Activated CD8-positive, alpha-beta memory T cell treated with anti-CD3 and anti-CD28 coated beads, Interleukin-2, amount 50 U/mL, for 1 hour (primary cell): ENCODE measurements around the gene POLR1C.
"Not testable (repeated sequence)": the region's sequence is repeated elsewhere in the genome, so short reads cannot be mapped to it uniquely, and the experiment has no call there.

ENCODE experiments used
- DNase-seq: peaks from one replicate; pipeline ENCODE4 v3.0.0-alpha.2; 2020; ENCODE audit errors: extremely low read depth

The POLR1C gene

DNA sequence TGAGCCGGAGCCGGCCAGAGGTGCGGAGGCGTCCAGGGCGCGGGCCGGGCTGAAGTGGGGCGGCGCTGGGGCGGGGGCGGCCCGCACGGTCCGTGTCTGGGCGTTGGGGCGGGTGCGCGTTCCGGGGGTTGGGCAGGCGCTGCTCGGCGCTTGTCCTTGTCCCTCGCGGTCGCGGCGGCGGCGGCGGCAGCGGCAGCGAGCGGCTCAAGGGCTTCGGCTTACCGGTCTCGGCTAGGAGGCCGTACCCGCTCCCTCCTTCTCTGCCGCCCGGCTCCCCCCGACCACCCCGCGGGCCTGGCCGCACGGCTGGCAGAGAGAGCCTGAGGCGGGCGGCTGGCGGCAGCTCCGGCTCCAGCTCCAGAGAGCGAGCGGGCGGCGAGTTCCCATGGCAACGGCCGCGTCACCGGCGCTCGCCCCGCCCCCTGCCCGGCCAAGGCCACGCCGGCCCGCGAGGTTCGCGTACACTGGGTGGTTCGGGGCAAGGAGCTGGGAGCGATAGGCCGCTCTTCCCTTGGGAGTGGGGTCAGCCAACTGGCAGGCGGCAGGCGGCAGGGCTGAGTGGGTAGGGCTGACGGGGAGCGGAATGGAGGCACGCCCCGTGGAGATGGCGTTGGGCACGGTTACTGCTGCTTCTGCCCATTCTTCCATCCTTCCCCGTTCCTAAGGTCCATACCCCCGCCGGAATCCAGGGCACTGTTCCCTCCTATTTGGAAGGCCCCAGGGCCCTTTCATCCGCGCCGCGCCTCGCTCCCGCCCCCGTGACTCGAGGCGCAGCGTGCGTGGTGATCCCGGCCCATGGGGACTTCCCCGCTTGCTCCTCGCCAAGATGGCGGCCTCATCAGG, 6.7 kb upstream of the POLR1C start, which contains the start of gene LRRC73:
TSS of gene LRRC73 (minus strand) at position 363 of the 843 bp plus-strand sequence. CDS start 561 bp downstream, outside the sequence.
- DNase-seq: peak; percentile 29

DNA sequence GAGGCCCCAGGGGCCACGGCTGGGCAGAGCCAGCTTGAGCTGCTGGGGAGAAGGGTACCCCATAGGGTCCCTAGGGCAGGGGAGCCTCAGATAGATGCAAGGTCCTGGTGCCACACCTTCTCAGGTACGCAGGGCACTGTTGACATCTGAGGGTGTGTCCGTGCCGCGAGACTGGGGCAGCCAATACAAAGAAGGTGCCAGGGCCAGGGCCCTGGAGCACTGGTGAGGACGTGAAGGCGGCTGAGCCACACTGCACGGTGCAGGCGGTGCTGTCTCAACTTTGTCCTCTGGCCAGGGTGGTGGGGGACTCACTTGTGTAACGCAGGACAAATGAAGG, 6.1 kb upstream of the POLR1C start:
- no peak for DNase-seq

DNA sequence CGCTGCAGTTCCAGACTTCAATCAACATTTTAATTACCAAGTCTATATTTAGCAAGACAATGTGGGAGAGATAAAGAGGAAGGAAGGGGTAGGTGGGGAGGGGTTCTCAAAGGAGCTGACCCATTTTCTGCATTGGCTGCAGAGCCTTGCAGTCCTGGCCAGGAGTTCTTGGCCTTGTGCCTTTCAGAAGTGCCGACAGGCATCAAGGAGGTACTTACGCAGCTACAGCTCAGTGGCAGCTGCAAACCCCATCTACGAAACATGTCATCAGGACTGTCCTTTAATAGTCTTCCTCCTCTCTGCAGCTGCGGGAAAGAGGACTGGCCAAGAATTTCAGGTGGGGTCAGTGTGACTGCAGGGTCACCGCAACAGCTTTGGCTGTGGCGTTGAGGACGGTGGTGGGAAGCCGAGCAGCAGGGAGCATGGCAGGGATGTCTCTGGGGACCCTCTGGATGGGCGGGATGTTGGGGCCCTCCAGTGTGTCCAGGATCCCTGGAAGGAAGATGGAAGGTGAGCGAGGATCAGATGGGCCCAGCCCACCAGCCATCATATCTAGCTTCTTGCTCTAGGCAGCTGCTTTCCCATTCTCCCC, 5.0 kb upstream of the POLR1C start:
- DNase-seq: no peak

DNA sequence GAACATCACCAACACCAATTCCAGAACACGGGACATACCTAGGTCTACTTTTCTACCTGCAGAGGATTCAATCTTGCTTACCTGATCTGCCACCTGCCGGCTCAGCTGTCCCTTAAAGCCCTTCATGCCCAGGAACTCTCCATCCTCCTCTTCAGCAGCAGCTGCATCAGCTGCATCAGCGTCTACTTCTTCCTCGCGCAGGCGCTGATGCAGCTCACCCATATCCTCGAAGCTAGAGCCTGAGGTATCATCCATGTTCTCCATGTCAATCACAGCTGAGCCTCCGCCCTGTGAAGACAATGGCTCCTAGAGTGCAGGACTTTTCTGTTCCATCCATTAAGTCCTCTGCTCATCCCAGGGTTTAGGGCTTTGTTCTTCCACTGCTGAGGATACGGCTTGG, 1.1 kb upstream of the POLR1C start:
- no peak for DNase-seq

DNA sequence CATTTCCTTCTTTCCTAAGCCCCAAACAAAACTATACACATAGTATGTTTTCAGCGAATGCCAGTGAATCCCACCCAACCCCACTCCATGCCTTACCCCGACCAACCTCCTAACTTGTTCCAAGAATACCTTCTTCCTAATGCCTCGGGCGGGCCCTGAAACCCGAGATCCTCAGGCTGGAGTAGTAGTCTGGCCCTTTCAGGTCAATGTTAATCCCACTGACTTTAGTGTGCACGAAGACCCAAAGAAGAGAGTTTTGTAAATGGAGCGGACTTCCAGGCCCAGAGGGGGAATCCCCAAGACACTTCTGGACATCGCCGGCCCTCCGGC, 557 bp upstream of the POLR1C start:
- DNase-seq: no peak

DNA sequence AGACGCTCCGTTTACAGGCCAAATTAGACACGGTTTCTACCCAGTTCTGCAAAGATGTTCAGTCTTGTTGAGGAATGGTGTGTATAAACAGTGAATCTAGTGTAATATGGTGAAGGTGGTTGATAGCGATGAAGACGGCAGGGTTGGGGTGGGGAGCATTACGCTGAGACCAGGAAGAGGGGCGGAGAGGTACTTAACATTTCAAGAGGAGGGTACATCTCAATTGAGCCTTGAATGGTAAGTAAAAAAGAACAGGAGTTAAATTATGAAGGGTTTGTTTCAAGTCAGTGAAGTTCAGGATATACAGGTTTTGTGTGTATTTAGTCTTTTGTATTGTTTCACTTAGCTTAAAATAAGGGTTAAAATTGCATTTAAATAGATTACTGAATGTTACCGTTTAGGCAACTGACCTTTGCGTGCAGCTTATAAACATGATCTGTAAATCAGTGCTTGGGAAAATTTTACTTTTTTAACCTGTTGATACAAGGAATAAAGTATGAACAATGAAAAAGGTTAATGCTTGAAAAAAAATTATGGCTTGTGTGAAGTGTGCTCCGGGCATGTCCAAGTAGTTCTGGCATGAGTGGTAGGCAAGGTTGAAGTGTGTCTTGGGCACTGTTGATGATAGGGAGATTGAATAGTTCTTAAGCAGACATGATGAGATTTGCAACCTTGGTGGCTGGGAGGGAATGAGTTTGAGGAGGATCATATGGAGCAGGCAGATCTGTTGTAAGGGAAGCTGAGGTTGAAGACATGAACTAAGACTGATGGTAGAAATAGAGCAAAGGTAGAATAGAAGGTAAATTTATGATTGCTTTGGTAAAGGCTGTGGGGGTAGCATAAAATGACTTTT, 842 bp downstream of the POLR1C start:
- DNase-seq: no peak

DNA sequence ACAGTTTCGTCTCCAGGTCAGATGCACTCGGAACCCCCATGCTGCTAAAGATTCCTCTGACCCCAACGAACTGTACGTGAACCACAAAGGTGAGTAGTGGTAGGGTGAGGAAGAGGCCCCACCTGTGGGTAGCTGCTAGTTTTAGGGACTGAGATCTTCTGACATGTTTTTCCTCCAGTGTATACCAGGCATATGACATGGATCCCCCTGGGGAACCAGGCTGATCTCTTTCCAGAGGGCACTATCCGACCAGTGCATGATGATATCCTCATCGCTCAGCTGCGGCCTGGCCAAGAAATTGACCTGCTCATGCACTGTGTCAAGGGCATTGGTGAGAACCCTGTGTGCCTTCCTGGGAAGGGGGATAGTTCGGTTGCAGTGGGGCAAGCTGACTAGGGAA, 3.2 kb downstream of the POLR1C start:
- DNase-seq: no peak

DNA sequence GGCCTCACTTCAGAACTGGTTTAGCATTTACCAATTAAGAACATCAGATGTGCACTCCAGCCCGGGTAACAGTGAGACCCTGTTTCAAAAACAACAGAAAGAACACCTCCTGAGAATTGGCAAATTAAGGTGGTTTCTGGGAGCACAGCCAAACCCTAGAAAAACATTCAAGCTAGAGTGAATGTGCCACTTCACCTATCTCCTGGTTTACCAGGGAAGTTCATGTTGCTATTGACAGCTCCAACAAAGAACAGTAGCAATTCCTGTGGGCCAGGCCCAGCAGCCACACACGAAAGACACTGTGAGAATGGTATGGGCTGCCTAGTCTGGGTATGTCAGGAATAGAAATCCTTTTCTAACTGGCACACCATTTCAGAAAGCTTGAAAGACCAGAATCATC, 4.9 kb downstream of the POLR1C start:
- no peak for DNase-seq

DNA sequence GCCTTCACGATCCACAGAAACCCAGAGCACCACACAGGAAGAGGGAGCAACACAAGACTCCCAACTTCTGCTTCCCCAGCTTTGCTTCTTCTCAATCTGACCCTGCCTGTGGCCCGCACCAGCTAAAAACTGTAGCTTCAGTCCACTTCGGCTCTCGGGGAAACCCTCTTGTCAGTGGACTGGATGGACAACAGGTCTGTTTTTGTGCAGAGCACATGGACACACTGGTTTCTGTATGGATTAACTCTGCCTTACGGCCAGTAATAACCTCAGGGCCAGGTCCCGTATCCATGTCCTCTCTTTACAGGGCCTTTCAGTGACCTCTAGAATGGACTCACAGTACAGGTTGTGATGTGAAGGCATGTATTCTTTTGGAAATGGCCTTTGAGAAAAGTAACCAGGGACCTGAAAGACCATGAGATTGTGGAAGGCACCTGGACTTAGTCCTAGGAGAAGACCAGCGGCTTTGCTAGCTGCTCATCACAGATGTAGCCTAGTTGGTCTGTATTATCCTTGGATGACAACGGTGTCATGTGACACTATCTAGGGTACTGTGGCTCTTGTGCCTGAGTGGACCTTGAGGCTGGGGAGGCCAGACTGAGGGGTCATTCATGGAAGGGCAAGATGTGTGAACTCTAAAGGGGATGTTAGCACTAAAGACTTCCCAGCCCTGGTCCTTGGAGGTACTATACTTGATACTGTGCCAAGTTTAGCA, 5.8 kb downstream of the POLR1C start:
- no peak for DNase-seq

DNA sequence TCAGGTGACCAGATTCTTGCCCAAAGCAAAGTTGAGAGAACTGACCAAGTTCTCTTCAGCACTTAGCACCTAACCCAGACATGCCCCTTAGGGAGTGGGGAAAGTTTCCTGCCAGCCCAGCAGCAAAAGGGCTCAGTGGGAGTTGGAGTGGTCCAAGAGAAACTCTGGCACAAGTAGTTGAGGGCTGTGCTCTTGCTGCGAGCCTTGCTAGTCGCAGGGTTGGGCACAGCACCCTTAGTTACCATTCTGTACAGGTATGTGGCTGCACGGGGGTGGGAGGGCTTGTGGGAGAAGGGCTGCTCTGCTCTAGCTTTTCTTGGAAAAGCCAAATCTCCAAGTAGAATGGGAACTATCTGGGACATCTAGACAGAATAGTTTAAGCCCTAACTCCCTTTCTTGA, 6.4 kb downstream of the POLR1C start:
- no peak for DNase-seq

DNA sequence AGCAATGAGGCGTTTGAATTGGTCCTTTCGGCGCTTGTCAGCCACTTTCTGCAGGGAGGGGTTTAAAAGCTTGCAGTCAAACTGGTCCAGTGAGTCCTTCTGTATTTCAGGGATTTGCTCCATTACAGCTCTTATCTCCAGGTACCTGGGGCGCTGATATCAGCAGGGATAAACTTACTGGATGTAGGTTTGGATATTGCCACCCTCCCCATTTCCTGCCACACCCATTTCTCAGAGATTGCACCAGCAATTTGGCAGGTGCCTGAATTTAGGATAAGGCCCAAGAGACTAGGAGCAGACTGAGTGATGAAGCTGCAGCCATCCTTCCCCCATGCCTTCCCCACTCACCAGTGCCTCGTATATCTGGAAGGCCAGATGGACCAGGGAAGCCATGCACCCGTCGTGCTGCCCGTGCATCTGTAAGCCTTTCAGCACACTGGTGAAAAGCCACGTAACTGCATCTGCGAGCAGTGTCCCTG, 7.6 kb downstream of the POLR1C start:
- no peak for DNase-seq

DNA sequence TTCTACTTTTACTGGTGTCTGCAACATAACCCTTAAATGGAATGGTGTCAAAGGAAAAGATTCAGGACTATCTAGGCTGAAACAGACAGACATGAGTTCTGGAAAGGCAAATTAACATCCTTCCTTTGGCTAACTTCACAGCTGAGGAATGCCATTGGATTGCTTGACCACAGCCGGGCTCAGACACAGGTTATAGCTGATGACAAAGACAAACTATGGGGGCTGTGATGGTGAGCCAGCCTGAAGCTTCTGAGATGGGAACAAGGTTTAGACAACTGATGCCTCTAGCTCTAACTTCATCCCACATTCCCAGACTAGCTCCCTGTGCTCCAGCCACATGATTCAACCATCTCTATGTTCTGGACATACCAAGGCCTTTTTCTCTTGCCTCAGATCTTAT, 15.3 kb downstream of the POLR1C start:
- DNase-seq: no peak

DNA sequence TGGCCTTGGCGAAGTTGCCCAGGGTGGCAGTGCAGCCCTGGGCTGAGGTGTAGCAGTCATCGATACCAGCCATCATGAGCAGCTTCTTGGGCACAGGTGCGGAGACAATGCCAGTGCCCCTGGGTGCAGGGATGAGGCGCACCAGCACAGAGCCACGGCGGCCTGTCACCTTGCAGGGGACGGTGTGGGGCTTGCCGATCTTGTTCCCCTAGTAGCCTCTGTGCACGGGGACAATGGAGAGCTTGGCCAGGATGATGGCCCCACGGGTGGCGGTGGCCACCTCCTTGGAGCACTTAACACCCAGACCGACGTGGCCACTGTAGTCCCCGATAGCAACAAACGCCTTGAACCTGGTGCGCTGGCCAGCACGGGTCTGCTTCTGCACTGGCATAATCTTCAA, 22.1 kb downstream of the POLR1C start:
- not testable (repeated sequence) for DNase-seq

DNA sequence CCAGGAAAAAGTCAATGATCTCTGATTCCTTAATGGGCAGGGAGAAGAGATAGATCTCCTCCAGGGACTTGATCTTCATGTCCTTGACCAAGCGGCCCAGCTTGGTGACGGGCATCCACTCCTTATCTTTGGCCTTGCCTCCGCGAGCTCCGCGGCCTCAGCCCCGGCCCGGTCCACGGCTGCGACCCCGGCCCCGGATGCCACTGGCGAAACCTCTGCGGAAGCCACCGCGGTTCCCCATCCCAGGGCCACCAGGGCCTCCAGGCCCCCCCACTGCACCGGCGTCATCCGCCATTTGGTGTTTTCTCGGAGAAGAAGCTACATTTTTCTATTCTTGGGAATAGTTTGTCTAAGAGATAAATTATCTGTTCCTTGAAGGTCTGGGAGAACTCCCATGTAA, 22.5 kb downstream of the POLR1C start:
- DNase-seq: not testable (repeated sequence)

DNA sequence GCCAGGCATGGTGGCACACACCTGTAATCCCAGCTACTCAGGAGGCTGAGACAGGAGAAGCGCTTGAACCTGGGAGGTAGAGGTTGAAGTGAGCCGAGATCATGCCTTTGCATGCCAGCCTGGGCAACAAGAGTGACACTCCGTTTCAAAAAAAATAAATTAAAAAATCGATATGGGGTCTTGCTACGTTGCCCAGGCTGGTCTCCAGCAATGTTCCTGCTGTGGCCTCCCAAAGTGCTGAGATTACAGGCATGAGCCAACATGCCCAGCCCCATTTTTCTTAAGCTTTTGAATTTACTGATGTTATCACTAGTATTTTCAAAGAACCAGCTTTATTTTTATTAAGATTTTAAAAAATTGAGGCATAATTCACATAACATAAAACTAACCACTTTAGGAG, 23.6 kb downstream of the POLR1C start:
- no peak for DNase-seq

DNA sequence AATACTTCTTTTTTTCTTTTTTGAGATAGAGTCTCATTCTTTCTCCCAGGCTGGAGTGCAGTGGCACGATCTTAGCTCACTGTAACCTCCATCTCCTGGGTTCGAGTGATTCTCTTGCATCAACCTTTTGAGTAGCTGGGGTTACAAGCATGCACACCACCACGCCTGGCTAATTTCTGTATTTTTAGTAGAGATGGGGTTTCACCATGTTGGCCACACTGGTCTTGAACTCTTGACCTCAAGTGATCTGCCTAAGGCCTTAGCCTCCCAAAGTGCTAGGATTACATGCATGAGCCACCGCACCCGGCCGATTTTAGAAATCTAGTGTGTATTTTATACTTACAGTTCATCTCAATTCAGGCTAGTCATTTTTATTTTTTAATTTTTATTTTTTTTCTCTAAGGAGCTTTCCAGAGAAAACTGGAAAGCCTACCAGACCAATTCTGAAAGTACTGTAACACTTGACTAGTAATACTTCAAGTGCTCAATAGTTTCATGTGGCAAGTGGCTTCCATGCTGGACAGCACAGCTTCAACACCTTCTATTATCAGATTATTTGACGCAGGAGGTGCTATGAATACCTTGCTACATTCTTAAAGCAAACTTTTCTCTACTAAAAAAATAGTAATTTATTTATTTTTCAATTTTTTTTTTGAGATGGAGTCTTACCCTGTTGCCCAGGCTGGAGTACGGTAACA, 25.0 kb downstream of the POLR1C start:
- DNase-seq: no peak

DNA sequence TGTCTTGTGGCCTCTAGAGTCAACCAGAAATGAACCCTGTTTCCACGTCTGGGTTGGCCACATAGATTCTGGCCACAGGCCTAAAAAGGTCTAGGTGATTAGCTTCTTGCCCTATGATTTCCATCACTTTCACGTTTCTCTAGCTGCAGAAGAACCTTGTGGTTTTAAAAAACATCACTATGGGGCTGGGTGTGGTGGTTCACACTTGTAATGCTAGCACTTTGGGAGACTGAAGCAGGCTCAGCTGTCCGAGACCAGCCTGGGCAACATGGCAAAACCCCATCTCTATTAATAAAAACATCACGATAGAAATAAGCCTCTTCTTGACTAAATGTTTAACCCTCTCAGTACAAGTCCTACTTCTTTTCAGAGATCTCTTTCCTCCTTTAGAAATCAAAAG, 27.6 kb downstream of the POLR1C start:
- no peak for DNase-seq

DNA sequence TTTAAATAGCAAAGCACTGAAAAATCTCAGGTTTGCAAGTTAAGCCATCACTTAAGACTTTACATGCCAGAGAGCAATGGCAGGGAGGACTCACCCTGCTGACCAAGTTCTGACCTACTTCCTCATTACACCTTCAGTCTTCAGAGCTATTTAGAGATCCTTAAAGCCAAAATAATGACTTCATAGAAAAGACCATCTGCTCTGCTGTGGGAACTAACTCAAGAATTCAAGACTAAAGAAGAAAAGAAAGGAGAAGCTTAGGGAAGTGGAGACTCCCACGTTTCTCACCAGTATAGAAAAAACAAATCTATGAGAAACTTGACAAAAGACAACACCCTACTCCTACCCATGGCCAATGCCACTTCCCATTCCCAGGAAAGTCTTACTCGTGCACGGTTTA, 30.3 kb downstream of the POLR1C start:
- DNase-seq: no peak

DNA sequence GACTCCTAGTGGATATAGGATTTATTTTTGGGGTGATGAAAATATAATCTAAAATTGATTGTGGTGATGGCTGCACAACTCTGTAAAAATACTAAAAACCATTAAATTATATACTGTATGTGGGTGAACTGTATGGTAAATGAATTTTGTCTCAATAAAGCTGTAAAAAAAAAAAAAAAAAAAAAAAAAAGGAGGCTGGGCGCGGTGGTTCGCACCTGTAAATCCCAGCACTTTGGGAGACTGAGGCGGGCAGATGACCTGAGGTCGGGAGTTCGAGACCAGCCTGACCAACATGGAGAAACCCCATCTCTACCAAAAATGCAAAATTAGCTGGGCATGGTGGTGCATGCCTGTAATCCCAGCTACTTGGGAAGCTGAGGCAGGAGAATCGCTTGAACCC, 40.7 kb downstream of the POLR1C start:
- not testable (repeated sequence) for DNase-seq

DNA sequence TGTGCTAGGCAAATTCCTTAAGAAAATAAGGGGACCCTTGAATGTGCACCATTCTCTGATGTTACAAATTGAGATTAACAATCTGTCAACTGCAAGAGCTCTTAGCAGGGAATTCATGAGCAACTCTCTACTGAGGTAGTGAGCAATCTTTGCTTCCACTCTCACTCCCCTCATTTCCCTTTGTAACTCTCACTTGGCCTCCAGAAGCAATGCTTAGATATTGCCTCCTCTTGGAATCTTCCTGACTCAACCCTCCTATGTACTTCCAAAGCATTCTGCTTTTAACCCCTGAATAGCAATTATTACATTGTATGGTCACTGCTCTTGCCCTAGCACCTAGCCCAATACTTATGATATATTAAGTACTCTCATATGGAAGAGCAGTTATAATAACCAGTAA, 42.4 kb downstream of the POLR1C start:
- DNase-seq: no peak

DNA sequence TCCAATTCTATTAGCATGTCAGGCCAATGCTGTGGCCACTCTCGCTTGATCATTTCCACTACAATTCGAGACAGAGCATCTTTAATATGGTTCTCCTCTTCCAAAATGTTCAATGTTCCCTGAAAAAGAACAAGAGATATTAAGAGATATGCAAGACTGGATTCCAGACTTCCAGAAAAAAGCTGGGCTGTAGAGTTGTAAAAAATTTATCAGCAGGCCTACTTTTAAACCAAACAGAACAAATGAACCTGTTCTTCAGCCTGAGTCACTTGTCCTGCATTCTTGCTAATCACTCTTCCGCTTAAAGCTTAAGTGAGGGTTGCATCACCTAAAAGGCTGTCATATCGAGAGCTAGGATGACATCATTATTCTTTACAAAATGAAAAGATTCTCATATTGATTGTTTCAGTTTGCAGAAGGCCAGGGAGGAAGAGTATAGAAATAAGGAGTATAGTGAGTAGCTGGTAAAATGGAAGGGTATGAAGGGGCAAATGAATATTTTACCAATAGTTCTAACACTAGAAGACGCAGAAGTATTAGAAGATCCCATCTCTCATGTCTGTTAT, 54.1 kb downstream of the POLR1C start:
- no peak for DNase-seq
